Neural crest cell (in vitro differentiated cells): ENCODE data around the gene MYH6. TPM values are rescaled to one million over a fixed set of nuclear protein-coding genes. Genes with fewer than 3 reads are reported as not detected.
"Not testable (repeated sequence)": the region's sequence is repeated elsewhere in the genome, so short reads cannot be mapped to it uniquely, and the experiment has no call there.

Source experiments
- DNase-seq: peaks from one replicate; pipeline ENCODE4 v3.0.0; 2021; ENCODE audit warnings: low read depth, mixed read lengths, low spot score
- H3K27ac Mint-ChIP-seq: one replicate; pipeline ENCODE4 v1.8.0; 2021; ENCODE audit warnings: mild to moderate bottlenecking, mixed read lengths; ENCODE audit not compliant: unreplicated experiment
- H3K27me3 Mint-ChIP-seq: 2 replicates; pipeline ENCODE4 v1.8.0; 2021; ENCODE audit warnings: low read depth, mild to moderate bottlenecking, mixed read lengths
- H3K36me3 Mint-ChIP-seq: 2 replicates; pipeline ENCODE4 v1.8.0; 2021; ENCODE audit warnings: low read depth, mild to moderate bottlenecking, mixed read lengths
- H3K4me1 Mint-ChIP-seq: 2 replicates; pipeline ENCODE4 v1.8.0; 2021; ENCODE audit warnings: mixed read lengths
- H3K4me3 Mint-ChIP-seq: one replicate; pipeline ENCODE4 v1.8.0; 2021; ENCODE audit warnings: mild to moderate bottlenecking, mixed read lengths
- H3K9me3 Mint-ChIP-seq: 2 replicates; pipeline ENCODE4 v1.8.0; 2021; ENCODE audit warnings: mixed read lengths
- total RNA-seq: library from RNA; stranded (reverse); gene quantifications from 2 replicates; pipeline ENCODE4 v1.2.1, GENCODE V29; 2021
- TF ChIP-seq, protein P1 (sequence below): fragments of 200-600 bp; sonication (generic); conservative IDR thresholded peaks from 2 replicates; pipeline ENCODE4 v1.5.0; 2021; ENCODE audit warnings: antibody characterized with exemption, mild to moderate bottlenecking

Gene MYH6
- total RNA-seq, 1 donor from 2014 or later = not detected

GRCh38 chr14:23386999-23387398 is 21.1 kb downstream of the MYH6 start:
- Mint-ChIP-seq H3K36me3 (no peaks in the 10 kb centered on the region), H3K27me3 (peaks cover 2% of the 10 kb centered on the region), H3K4me1 (no peaks in the 10 kb centered on the region), H3K27ac (no peak overlapping the region), H3K4me3 (no peak overlapping the region), H3K9me3 (no peaks in the 10 kb centered on the region)
- no peak for DNase-seq
- TF ChIP-seq, protein P1, sequence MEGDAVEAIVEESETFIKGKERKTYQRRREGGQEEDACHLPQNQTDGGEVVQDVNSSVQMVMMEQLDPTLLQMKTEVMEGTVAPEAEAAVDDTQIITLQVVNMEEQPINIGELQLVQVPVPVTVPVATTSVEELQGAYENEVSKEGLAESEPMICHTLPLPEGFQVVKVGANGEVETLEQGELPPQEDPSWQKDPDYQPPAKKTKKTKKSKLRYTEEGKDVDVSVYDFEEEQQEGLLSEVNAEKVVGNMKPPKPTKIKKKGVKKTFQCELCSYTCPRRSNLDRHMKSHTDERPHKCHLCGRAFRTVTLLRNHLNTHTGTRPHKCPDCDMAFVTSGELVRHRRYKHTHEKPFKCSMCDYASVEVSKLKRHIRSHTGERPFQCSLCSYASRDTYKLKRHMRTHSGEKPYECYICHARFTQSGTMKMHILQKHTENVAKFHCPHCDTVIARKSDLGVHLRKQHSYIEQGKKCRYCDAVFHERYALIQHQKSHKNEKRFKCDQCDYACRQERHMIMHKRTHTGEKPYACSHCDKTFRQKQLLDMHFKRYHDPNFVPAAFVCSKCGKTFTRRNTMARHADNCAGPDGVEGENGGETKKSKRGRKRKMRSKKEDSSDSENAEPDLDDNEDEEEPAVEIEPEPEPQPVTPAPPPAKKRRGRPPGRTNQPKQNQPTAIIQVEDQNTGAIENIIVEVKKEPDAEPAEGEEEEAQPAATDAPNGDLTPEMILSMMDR = no peak

- not testable (repeated sequence) for H3K4me3 Mint-ChIP-seq, H3K27me3 Mint-ChIP-seq, DNase-seq, H3K36me3 Mint-ChIP-seq, H3K9me3 Mint-ChIP-seq, H3K27ac Mint-ChIP-seq, H3K4me1 Mint-ChIP-seq
Measured at GRCh38 chr14:23386266-23386657, 21.8 kb downstream of the MYH6 start.

DNA sequence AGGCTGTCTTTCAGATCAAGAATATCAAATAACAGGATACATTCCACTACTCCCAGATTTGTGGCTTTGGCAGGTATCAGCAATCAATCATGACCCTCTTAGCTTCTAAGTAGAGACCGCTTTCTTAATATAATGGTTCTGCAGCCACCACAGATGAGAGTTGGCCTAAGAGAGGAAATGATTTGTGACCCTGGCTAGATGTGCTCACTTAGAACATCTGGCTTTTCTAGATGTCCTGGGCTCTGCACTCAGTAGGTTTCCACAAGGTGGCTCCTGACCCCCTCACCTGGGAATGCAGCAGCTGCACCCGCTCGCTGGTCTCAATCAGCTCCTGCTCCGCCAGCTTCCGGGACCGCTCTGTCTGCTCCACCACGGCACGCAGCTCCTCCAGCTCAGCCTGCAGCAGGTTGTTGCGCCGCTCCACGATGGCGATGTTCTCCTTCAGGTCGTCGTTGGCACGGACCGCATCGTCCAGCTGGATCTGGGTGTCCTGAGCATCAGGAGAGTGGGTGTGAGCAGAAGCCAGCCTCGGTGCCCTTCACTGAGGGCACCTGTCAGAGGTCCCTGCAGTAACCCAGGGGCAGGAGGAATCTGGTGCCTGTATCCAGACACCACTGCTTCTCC is 22.3 kb downstream of the MYH6 start:
- Mint-ChIP-seq H3K27ac (no peak overlapping the region), H3K4me1 (no peaks in the 10 kb centered on the region), H3K4me3 (no peak overlapping the region), H3K27me3 (no peaks in the 10 kb centered on the region), H3K36me3 (no peaks in the 10 kb centered on the region), H3K9me3 (no peaks in the 10 kb centered on the region)
- TF ChIP-seq, protein P1 = no peak
- no peak for DNase-seq

DNA sequence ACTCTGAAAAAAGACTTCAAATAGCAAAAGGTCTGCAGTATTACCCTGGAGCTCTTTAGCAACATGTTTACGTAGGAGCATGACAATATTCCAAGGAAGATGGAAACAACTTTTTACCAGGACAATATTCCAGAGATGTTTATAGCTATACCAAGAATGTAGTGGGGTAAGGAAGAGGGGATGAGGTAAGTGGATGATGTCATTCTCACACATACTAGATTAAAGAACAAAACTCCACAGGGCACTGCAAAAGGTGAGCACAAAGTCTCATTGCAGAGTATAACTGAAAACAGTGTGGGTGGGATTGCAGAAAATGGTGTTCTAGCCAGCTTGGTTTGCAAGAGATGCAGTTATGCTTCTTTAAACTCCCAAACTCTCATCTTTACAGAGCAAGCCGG is 22.8 kb downstream of the MYH6 start:
- Mint-ChIP-seq H3K4me3 (no peak overlapping the region), H3K36me3 (no peaks in the 10 kb centered on the region), H3K4me1 (no peaks in the 10 kb centered on the region), H3K27ac (no peak overlapping the region), H3K9me3 (no peaks in the 10 kb centered on the region), H3K27me3 (no peaks in the 10 kb centered on the region)
- TF ChIP-seq, protein P1 = no peak
- no peak for DNase-seq

DNA sequence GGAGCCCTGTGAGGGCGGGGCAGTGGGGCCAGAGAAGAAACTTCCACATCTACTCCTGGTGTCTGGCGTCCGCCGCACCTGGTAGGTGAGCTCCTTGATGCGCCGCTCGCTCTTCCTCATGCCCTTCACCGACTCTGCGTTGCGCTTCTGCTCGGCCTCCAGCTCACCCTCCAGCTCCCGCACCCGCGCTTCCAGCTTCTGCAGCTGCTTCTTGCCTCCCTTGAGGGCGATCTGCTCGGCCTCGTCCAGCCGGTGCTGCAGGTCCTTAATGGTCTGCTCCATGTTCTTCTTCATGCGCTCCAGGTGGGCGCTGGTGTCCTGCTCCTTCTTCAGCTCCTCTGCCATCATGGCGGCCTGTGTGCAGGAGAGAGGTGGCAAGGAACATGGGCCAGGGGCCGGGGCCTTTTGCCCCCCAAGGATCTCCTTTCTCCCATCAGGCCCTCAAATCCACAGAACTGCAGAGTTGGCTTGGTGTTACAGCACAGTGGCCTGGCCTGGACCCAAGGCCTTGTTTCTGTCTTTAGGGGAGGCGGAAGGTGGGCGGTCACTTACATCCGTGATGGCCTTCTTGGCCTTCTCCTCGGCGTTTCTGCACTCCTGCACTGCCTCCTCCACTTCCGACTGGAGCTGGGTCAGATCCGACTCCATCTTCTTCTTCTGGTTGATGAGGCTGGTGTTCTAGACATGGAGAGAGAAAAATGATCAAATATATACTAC is 23.6 kb downstream of the MYH6 start:
- Mint-ChIP-seq H3K4me3 (no peak overlapping the region), H3K36me3 (no peaks in the 10 kb centered on the region), H3K9me3 (no peaks in the 10 kb centered on the region), H3K4me1 (no peaks in the 10 kb centered on the region), H3K27me3 (no peaks in the 10 kb centered on the region), H3K27ac (no peak overlapping the region)
- no peak for DNase-seq
- TF ChIP-seq, protein P1 = no peak

DNA sequence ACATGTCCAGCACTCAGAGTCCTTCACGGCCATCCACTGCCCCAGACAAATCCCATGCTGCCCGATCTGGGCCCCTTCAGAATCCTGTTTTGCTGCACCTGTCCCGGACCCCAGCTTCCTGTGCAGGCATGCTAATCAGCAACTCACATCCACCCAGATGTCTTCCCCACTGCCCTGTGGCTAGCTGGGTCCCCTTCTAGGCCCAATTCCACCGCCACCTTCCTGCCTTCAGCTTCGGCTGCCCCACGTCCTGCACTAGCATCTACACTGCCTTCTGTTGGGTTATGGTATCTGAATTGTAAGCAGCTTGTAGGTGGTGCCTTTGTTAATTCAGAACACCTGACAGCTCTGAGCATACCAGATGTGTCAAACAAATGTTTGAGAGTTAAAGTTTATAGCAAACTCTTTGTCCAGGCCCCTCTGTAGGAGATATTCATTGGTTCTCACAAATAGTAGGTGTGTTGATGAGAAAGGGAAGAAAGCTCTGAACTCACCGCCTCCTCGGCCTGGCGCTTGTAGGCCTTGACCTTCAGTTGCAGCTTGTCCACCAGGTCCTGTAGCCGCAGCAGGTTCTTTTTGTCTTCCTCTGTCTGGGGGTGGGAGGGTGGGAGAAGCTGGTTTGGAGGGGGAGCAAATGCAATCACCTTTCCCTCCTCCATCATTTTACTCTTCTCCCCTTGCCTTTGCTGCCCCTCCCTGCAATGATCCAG is 25.2 kb downstream of the MYH6 start:
- no peak for DNase-seq
- Mint-ChIP-seq H3K27me3 (no peaks in the 10 kb centered on the region), H3K4me1 (no peaks in the 10 kb centered on the region), H3K4me3 (no peak overlapping the region), H3K27ac (no peak overlapping the region), H3K9me3 (no peaks in the 10 kb centered on the region), H3K36me3 (no peaks in the 10 kb centered on the region)
- TF ChIP-seq, protein P1 = no peak
